Effector CD4-positive, alpha-beta T cell (primary cell): ENCODE results near the gene RAI1.
"Not testable (repeated sequence)": the region's sequence is repeated elsewhere in the genome, so short reads cannot be mapped to it uniquely, and the experiment has no call there.

Source experiments
- DNase-seq: peaks from one replicate; pipeline ENCODE4 v3.0.0-alpha.2; 2020

RAI1 gene

DNA sequence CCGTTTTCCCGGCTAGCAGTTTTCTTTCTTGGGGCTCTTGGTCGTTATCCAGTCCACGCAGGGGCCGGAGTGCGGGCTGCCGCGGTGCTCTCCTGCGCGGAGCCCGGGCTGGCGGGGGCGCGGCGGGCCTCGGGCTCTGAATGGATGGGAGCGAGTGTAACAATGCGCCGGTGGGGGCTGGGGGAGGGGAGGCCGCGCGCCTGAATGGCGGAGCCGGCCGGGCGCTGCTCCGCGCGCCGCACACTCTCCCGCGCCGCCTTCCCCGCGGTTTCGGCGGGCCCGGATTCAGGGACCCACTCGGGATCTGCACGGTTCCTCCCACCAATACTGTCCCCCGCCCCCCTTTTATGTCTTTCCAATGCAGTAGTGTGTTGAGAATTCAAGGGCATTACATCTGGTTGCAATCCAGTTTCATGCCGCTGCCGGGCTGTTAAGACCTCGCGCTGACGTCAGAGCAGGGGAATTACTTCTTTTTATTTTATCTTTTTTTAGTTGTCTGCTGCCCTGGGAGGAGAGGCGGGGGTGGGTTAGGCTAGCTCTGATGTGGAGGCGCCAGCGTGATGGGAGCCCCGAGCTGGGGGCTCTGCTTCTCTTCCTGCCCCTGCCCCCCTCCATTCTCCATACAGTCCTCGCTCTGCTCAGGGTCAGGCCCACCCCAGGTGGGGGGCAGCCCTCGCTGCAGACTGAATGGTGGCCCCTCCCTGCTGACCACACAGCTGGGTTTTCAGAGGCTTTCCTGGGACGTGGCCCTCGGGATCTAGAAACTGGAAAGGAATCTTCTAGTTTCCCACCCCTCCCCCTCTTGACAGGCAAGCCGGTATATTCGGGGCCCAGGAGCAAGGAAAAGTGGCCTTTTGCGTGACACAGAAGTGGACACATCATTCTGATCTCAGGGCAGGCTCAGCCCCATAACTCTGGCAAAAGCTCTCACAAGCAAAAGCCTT is 1.8 kb downstream of the RAI1 start:
- DNase-seq, result peak; percentile 62

DNA sequence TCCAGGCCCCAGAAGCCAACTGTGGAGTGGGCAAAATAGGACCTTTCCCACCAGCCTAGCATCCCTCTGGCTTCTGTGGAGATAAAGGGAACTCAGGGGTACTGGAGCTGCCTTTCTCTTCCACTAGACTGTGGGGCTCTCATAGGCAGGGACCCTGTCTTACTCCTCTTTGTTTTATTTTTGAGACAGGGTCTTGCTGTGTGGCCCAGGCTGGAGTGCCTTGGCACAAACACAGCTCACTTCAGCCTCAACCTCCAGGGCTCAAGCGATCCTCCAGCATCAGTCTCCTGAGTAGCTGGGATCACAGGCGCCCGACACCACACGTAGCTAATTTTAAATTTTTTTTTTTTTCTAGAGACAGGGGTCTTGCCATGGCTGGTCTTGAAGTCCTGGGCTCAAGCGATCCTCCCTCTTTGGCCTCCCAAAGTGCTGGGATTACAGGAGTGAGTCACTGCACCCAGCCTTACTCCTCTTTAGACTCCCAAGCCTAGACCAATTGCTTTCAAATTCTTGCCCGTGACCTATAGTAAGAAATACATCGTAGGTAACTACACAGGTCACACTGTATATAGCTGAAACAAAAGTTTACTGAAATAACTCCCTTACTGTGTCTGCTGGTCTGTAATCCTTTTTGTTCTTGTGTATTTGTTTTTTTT is 2.6 kb downstream of the RAI1 start:
- no peak for DNase-seq

DNA sequence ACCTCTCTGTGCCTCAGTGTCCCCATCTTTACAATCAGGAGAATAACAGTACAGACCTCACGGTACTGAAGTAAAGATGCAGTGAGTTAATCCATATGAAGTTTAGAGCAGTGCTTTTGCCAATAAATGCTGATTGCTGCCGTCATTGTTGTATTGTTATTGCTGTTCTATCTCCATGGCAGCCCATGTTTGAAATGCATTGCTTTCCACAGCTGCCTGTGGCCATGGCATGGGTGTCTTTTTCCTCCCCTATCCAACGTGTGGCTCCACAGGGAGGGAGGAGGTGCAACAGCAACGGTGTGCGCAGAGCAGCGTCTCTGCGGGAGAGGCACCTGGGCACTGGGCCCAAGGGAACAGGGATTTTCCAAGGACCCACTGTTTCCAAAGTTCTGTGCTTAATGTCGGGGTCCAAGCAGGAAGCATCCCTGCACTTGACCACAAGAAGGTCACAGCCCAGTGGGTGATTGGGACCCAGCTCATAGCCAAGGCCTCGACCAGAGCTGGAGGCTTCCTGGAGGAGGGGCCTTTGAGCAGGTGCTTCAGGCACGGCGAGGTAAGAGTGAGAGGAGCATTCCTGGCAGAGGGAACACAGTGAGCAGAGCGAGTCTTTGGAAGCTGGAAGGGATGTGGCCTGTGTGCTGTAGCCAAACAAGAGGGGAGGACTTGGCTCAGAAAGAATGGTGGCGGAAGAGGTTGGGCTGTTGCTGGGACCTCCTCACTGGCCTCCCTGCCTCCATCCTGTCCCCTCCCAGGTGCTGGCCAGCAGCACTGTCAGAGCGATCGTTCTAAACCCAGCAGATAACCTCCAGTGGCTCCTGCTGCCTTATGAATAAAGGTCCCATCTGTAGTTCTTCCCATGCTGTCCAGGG is 3.9 kb downstream of the RAI1 start:
- no peak for DNase-seq

DNA sequence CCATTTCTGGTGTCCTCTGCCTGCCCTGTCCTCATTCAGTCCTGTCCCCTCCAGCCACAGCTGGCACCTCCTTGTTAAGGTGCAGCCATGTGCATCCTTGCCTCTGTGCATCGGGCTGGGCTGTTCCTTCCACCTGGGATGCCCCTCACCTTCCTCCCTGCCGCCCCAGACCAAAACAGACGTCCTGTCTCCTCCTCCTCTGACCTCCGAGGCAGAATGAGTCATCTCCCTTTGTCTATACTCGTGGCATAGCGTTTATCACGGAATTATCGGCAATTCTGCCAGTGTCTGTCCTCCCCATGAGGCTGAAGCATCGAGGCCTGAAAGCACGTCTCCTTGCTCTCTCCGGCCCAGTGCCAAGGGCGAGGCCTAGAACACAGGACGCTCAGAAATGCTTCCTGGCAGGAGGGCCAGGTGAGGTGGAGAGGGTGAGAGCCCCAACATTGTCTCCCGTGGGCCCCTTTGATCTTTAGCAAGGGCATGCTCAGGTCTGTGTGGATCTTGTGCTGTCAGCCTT is 4.6 kb downstream of the RAI1 start:
- no peak for DNase-seq

DNA sequence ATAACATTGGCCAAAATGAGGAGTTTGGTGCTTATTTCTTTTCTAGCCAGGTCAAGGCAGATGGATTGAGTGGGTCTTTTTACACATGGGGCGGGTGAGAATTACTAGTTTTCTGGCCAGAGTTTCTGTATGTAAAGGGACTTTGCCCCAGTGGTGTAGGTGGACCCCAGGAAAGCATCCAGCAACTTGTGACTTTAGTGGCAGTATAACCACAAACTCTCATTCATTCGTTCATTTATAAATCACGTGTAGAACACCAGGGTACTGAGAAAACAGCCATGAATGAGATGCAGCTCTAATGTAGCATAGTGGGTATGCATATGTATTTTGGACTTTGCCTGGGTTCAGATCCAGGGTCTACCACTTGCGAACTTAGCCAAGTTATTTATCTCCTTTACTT is 8.1 kb downstream of the RAI1 start:
- DNase-seq, result no peak

DNA sequence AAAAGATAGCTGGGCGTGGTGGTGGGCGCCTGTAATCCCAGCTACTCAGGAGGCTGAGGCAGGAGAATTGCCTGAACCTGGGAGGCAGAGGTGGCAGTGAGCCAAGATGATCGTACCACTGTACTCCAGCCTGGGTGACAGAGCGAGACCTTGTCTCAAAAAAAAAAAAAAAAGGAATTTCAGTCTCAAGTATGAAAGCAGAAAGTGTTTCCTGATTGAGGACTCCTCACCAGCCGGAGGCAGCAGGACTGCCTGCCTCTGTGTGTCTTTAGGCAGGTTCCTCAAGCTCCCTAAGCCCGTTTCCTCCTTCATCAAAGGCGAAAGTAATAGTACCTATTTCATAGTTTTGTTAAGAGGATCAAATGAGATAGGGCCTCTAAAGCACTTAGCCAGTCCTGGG is 9.0 kb downstream of the RAI1 start:
- not testable (repeated sequence) for DNase-seq

DNA sequence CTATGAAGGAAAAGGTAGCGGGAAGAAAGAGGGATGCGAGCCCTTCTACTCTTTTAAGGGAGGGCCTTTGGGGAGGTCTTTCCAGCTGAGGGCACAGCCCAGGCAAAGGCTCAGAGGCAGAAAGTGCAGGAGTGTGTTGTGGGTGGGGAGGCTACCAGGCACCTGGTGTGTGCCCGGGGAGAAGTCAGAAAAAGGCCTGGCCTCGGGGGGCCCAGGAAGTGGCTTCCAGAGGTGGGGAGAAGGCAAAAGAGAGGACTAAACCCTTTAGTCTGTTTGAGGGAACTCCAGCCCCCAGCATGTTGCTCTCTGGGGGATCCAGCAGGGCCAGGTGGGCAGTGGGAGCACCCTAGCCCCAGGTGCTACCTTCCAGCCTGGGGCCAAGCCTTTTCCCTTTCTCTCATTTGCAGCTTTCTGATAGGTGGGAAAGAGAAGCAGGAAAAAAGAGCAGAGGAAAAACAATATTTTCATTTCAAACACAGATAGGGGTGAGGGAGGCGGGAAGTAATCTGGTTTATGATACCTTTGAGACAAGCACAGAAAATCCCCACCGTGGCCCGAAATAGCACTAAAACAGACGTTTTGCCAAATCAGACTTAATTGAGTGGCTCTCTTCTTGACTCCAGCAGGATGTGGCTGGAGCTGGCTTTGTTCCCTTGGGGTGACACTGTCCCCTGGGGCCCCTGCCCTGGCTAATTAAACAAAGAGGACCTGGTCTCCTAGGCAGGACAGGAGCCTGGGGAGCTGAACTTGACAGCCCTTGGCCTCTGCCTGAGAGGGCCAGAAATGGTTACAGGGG is 10.4 kb downstream of the RAI1 start:
- no peak for DNase-seq

DNA sequence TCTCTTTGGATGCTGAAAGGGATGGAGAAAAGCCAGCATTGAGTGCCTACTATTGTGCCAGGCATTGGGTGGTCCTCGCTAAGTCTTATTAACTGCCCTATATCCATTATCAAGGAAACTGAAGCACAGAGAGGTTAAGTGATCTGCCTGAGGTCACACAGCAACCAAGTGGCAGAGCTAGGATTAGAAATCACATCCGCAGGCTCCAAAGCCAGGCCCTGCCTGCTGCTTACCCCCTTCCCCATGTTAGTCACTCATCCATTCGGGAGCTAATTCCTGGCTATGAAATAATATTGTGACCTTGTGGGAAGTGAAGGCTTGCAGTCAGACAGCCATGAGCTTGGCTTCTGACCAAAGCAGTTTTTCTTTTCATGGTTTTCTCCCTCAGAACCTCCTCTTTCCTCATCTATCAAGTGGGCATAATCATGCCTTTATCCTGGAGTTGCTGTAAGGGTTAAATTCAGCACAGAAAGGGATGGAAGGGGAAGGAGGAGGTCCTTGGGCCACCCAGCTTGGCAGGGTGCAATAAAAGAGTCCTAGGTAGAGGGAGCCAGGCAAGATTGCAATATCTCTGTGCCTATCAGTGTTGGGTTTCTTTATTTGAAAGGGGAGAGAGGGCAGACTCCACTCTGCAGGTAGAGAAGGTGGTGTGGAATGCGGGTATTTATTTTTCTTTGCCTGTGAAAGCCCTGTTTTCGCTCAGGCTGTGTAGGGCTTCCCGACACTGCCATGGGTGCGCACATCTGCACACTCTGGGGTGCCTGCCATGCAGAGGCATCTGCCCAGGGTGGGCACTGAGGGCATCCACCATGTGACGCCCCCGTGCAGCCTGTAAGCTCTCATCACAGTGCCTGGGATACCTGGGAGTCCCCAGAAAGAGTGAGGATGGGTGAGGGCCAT is 11.3 kb downstream of the RAI1 start:
- DNase-seq, result no peak

DNA sequence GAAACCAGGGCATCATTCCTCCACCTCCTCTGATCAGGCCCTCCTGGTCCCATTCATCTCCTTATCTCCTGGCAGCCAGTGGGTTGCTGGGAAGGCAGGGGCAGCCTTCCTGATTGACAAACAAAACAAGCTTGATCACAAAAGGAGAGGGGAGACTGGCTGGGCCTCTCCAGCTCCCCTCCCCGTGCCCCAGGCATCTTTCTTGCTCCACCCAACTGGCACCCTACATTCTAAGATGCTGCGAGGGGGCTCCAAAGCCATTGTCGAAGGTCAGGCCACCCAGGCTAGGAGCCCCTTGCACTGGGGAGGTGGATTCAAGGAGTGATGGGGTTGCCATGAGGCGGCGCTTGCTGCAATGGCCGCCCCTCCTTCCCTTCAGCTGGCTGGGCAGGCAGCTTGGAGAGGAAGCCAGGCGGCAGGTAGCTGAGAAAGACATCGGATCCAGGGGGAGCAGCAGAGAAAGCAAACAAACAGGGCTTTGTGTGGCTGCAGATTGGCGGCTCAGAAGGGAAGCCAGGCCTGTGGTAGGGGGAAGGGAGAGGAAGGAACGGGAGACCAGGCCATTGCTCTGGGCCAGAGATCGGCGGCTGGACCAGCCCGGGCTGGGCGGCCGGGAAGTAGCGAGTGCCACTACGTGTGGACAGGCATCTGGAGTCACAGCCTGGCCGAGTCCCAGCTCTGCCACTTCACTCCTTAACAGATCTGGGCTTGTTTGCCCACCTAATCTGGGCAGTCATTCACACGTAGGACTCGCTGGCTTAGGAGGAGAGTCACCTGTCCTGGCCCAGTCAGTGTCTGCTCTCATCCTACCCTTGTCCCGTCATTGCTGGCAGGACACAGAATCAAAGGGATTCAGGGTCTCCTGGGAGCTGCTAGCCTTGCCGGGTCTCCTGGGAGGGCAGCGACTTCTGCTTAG is 12.3 kb downstream of the RAI1 start:
- no peak for DNase-seq

DNA sequence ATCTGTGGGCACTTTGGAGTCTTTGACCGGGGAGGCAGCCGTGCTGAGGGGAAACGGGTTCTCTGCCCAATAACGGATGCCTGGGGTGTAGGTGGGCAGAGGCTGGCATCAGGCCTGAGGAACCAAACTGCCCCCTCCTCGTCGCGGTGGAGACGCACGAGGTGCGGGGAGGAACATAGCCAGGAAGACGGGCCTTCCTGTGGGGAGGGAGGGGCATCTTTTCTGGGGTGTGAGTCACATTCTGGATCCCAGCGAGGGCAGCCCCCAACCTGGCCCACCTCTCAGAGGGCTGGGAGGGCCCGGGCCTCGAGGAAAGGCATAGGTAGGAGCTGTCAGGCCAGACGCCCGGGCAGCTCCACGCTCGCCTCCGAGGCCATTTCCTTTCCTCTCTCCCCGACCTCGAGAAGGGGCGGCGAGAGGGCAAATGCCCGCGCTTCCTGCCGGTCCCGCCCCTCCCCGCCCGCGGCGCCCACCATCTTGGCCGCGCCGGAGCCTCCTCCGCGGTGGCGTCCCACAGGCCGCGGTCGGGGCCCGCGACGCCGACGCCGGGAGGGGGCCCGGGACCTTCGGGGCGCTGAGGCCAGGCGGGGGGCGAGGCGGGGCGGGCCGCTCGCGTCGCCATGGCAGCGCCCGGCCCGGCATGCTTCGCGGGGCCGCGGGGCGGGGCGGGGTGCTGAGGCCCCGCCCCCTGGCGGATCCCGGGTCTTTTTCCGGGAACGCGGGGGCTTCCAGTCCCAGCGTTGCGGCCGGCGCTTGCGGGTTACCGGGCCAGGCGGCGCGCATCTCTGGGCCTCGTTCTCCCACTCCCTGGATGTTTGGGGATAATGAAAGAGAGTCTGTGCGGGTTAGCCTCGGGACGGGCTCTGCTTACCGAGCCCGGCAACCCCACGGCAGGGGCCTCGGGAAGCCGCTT is 13.2 kb downstream of the RAI1 start:
- DNase-seq, result peak; percentile 63

DNA sequence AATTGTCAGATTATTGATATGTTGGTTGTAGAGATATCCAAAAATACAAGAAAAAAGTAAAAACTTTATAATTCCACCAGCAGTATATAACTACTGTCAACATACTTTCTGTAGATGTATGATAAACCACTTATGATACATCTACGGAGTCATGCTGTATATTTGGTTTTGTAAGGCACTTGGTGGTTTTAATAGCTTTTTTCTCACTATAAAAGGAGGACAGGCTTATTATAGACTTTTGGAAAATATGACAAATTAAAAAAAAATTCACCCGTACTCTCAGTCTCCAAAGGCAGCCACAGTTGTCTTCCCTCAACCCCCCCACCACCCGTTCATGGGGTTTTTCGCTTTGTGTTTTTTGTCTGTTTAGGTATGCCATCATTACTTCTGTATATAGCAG is 14.8 kb downstream of the RAI1 start:
- no peak for DNase-seq

DNA sequence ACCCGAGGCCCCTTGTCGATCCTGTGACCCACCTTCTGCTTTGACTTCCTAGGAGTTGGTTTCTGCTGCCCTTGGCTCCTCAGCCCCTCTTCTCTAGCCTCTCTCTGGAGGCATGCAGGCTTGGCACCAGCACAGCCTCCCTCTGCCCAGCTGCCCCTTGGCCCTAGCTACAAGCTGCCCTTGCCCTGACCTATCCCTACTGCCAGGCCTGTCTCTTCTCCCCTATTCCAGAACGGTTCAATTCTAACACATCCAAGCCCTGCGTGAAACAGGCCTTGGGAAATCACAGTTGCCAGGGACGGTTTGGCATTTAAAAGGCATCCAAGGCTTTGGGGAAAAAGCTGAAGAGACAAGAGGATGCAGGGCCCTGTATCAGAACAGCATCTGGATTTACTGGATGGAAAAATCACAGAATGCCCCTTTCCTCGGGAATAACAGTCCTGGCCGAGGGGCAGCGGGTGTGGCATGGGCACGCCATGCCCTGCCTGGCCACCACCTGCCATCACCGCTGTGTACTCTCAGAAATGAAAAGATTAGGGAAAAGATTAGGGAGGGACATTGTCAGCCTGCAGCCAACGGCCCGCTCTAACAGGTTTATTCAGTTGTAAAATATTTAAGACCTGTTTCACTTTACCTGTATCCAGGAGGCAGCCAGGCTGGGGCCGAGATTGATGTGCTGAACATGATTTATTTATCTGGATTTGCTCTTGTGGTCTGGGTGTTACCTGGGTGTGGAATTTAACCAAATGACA is 15.8 kb downstream of the RAI1 start:
- DNase-seq, result no peak

DNA sequence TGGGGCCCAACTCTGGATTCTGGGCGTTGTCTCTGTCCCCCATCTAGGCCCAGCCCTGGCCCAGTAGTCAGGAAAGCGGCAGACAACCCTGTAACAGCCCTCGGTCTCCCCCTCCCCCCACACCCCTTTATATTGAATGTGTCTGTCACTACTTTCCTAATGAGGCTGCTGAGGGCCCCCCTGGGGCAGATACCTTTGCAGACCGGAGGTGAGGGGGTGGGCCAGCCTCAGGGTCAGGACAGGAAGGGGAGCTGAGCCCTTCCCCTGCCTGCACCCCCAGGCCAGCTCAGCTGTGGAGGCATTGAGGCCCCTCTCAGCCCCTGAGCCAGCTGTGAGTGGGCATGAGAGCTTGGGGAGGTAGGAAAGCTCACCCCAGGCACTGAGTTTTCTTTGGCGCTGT is 17.1 kb downstream of the RAI1 start:
- no peak for DNase-seq

DNA sequence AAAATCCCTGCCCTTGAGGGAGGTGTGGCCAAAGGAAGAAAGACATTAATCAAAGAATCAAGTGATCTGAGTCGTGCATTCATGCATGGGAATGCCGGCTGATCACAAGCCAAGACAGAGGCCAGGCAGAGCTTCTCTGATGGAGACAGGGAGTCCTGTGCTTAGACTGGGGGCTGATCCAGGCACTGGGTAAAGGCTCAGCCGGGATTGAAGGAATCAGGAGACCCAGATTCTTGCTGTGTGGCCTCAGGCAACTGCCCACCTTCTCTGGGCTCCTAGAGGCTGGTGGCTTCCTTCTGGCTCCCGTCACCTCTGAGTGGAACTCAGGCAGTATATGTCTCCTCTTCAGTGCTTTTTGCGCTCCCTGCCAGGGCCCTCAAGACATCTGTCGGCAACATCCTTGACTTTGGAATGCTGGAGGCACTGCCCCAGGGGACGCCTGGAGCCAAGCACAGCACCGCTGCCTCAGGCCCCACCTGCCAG is 17.7 kb downstream of the RAI1 start:
- no peak for DNase-seq

DNA sequence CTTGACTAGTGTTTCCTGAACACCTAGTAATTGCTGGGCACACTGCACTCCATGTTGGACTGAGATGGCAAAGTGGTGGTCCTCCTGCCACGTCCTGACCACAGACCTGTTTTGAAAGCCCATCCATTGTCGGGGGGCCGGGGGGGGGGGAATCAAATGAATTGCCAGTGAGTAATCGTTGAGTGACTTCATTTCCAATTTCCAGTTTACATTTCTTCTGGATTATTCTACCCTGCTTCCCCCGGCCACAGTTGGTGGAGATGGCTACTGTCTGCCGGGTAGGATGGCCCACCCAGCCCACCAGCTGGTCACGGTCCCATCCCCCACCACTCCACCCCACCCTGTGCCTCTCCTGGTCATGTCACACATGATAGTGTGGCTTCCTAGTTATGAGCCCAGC is 18.2 kb downstream of the RAI1 start:
- no peak for DNase-seq

DNA sequence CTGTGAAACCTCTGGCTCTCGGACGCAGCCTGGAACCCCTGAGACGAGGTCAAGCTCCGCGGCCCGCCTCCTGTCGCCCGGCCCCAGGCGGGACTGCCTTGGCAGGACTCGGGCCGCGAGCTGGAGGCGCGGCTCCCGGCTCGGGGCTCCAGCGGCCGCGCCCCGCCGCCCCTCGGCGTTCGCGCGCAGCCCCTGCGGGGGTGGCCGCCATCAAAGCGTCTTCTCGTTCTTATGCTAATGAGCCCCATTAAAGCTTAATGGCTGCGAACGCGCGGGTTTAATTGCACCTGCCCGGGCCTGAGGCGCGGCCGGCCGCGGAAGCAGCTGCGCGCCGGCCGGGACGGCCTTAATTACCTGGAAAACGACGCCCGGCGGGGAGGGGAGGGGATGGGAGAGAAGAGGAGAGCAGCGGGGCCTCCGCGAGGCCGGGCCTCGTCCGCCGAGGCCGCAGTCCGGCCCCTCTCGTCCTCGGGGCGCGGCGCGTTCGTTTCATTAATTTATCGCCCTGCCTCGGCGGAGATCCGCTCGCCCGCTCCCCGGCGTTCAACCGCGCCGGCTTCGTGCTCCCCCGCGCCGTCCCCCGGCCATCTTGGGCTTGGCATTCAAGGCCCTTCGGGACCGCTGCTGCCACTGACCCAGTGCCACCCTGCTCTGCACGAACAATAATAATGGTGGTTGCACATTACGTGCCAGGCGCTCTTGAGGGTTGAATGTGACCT is 19.2 kb downstream of the RAI1 start:
- DNase-seq, result no peak

DNA sequence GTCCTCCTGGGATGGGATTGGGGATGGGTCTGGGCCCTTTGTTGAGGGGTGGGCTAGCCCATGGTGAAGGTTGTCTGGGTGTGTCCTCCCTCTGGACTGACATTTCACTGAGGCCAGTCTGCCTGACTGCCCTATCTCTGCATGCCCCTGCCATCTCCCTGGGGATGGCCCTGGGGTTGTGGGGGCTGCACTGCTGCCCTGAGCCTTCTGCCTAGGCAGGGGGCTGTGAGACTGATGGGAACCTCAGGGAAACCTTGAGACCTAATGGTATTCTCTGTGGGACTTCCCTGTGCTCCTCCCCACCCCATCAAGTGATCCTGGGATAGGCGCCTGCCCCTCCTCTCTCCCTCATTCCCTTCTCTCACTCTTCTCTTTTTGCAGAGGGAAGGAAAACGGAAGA is 19.9 kb downstream of the RAI1 start:
- DNase-seq, result no peak
